SK-N-MC (cell line): ENCODE results near the gene ZIC1.

Experiments
- DNase-seq: peaks from one replicate; pipeline ENCODE4 v3.0.0-alpha.2; 2011; ENCODE audit warnings: low read depth, low spot score
- H3K27ac ChIP-seq: fragments of 200-600 bp; sonication (generic); 2 replicates; pipeline ENCODE4 v1.5.1; 2016; ENCODE audit warnings: mixed run types
- H3K36me3 ChIP-seq: fragments of 200-600 bp; sonication (generic); 2 replicates; pipeline ENCODE4 v1.6.1; 2017; ENCODE audit warnings: antibody characterized with exemption, low read length, mixed read lengths; ENCODE audit not compliant: insufficient read depth
- H3K4me3 ChIP-seq: fragments of 200-600 bp; sonication (generic); 2 replicates; pipeline ENCODE4 v1.5.1; 2016
- H3K9ac ChIP-seq: fragments of 200-600 bp; sonication (generic); 2 replicates; pipeline ENCODE4 v1.8.0; 2017; ENCODE audit warnings: mixed run types, mixed read lengths; ENCODE audit not compliant: insufficient read length
- H3K9me3 ChIP-seq: fragments of 200-600 bp; sonication (generic); 2 replicates; pipeline ENCODE4 v1.6.1; 2017; ENCODE audit warnings: low read depth, mild to moderate bottlenecking, antibody characterized with exemption, low read length, moderate library complexity, mixed read lengths
- EZH2 ChIP-seq: fragments of 200-600 bp; sonication (generic); IDR thresholded peaks from one replicate; pipeline ENCODE4 v1.6.1; 2017; ENCODE audit warnings: antibody characterized with exemption
- FOXP2 ChIP-seq: optimal IDR thresholded peaks from 2 replicates; pipeline ENCODE3; 2011; ENCODE audit warnings: mild to moderate bottlenecking, moderate library complexity; ENCODE audit not compliant: insufficient read depth; ENCODE audit errors: extremely low read length, control extremely low read depth
- POLR2AphosphoS5 ChIP-seq: IDR thresholded peaks from 2 replicates; pipeline ENCODE4 v1.6.1; 2012; ENCODE audit warnings: mild to moderate bottlenecking, low read depth, low read length, borderline replicate concordance

ZIC1 gene

GRCh38 chr3:147404000-147404799, 5.0 kb upstream of the ZIC1 start:
- H3K9me3 ChIP-seq: no peaks in the 10 kb centered on the region
- DNase-seq: no peak
- H3K27ac ChIP-seq: no peak overlapping the region
- no peaks in the 10 kb centered on the region for H3K36me3 ChIP-seq
- TF ChIP-seq POLR2AphosphoS5 (no peak), FOXP2 (no peak), EZH2 (no peak)
- no peak overlapping the region for H3K4me3 ChIP-seq
- no peak overlapping the region for H3K9ac ChIP-seq

DNA sequence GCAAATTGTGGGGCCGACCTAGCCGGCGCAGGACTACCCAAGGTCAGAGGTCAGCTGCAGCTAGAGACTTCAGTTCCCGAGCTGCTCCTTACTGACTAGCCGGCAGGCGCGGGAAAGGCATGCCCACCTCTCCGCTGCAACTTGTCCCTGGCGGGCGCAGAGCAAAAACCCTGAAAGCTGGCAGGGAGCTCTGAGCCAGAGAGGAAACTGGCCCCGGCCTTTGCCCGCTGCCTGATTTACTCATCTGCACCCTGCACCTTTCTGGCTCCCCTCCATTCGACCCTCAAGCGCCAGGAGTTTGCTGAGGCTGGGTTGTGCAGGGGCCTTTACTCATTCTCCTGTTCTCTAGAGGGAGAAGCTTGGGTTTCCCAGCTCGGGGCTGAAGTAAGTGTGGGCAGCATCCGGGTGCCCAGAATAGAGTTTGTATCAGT, 4.3 kb upstream of the ZIC1 start:
- no peaks in the 10 kb centered on the region for H3K9me3 ChIP-seq
- no peak overlapping the region for H3K4me3 ChIP-seq
- TF ChIP-seq FOXP2: no peak
- no peak for TF ChIP-seq POLR2AphosphoS5
- TF ChIP-seq EZH2: no peak
- no peak for DNase-seq
- no peak overlapping the region for H3K27ac ChIP-seq
- H3K36me3 ChIP-seq: no peaks in the 10 kb centered on the region
- no peak overlapping the region for H3K9ac ChIP-seq

GRCh38 chr3:147405231-147406027, 3.7 kb upstream of the ZIC1 start:
- DNase-seq: no peak
- H3K9me3 ChIP-seq: no peaks in the 10 kb centered on the region
- no peaks in the 10 kb centered on the region for H3K36me3 ChIP-seq
- no peak overlapping the region for H3K4me3 ChIP-seq
- no peak for TF ChIP-seq EZH2
- TF ChIP-seq POLR2AphosphoS5: no peak
- no peak for TF ChIP-seq FOXP2
- H3K27ac ChIP-seq: no peak overlapping the region
- H3K9ac ChIP-seq: no peak overlapping the region

- H3K9me3 ChIP-seq: no peaks in the 10 kb centered on the region
- no peak within 1 kb of the TSS for H3K9ac ChIP-seq
- TF ChIP-seq FOXP2: no peak
- TF ChIP-seq POLR2AphosphoS5: no peak
- no peak for TF ChIP-seq EZH2
- no peak within 1 kb of the TSS for H3K27ac ChIP-seq
- no peak for DNase-seq
- no peaks in the 10 kb centered on the region for H3K36me3 ChIP-seq
- H3K4me3 ChIP-seq: no peak within 1 kb of the TSS
Observed at GRCh38 chr3:147406028-147406931, 2.9 kb upstream of the ZIC1 start, which contains the start of gene ZIC4. ZIC4 (minus strand) TSS chr3:147406543; CDS start chr3:147402797, 3,746 bp downstream.

GRCh38 chr3:147407114-147407497, 2.1 kb upstream of the ZIC1 start:
- Histone ChIP-seq H3K9ac (no peak overlapping the region), H3K4me3 (no peak overlapping the region), H3K9me3 (no peaks in the 10 kb centered on the region), H3K36me3 (no peaks in the 10 kb centered on the region), H3K27ac (no peak overlapping the region)
- no peak for TF ChIP-seq POLR2AphosphoS5
- TF ChIP-seq EZH2: no peak
- TF ChIP-seq FOXP2: no peak
- DNase-seq: no peak

DNA sequence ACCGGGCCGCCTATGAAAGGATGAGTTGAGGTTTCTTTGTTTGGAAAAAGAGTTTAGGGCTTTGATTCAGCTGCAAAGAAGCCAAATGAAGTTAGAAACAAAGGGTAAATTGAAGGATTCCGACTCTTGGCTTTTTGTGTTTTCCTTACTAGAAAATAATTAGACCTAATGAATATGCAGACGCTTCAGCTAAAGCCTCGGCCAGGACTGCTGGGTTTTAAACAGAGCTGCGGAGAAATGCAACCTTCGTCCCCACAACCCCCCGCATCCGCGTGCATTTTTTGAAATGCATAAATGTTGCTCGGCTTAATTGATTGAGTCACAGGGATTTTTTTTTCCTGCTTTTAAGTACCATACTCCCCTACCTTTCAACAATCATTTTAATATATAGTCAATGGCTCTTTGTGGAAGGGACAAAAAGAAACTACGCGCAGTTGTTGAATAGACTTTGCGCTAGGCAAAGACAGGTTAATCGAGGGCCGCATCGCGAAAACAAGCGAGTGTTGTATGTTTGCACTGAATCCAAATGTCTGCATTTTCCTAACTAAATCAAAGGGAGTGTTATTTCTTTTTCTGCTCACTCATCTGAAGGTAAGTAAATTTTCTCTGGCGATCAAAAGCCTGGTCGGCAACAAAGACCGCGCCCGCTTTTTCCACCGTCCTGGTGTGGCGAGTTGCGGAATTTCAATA, 1.5 kb upstream of the ZIC1 start:
- H3K9me3 ChIP-seq: no peaks in the 10 kb centered on the region
- H3K9ac ChIP-seq: no peak overlapping the region
- DNase-seq: no peak
- H3K36me3 ChIP-seq: no peaks in the 10 kb centered on the region
- H3K4me3 ChIP-seq: no peak overlapping the region
- H3K27ac ChIP-seq: no peak overlapping the region
- TF ChIP-seq EZH2 (no peak), FOXP2 (no peak), POLR2AphosphoS5 (no peak)
